Measurements from ENCODE around the gene CYP46A1. TPM values are rescaled to one million over a fixed set of nuclear protein-coding genes. Genes with fewer than 3 reads are reported as not detected.

The CYP46A1 gene
- total RNA-seq, 1 donor from 2014 or later, result 3.1 TPM

DNA sequence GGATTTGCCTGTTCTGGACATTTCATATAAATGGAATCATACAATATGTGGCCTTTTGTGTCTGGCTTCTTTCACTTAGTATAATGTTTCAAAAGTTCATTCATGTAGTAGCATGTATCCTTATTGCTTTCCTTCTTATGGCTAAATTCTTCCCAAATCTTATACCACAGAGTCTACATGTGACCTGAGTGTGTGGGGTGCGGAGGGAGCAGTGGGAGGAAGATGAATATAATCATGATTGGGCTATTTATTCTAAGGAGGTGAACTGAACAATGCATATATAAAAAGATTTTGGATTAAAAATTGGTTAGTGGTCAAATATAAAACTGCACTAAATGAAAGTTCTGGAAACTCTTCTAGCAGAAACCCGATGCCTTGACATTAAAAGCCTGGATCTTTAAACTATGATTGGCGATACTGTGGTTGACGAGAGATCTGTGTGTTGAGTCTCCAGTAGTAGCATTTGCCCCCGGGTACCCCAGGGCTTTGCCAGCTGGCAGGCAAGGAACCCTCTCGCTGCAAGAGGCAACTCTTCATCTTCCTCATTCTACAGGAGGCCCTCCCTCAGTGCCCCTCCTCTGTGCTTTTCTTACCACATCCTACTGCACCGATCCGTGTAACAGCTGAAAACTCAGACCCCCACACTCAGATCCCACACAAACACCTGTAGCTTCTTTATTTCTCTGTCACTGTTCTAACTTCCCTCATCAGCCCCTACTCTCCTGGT, 2.6 kb downstream of the CYP46A1 start:
- peak; percentile 55 for DNase-seq (ENCODE audit: low spot score)

DNA sequence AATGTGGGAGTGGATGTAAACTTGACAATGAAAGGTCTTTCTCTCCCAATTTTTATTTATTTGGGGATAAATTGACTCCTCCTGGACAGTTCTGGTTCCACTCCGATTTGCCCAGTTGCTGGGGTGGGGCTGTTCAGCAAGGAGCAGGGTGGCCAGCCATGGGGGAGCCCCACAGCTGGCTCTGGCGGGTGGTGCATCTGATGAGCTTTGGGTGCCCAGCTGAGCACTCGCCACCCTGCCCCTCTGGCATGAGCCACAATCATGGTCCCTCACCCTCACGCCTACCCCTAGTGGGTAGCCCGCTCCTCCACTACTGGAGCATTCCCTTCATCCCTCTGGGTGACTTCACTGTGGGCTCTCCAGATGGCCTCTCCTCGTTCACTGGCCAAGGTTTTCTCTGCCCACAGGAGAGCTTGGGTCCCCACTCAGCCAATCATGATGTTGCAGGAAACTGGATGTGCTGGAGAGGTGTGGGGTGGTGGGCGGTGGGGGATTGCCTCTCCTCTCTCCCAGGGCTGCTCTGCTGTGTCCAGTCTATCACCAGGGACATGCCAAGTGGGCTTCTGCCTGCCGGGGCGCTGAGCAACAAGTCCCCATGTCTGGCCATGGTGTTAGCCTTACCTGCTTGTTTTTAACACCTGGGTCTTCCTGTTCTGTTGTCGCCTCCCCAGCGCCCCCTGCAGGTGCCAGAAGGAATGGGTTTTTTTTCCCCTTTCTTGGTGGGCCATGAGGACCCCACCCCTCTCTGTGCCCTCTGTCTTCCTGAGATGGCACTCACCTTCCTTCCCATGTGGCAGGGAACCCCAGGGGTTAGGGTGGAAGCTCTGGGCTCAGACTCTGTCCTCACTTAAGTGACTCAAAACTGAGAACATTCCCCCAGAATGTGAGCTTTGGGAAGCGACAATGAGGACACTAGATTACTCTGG, 3.4 kb downstream of the CYP46A1 start:
- DNase-seq (ENCODE audit: low spot score), result peak; percentile 53

DNA sequence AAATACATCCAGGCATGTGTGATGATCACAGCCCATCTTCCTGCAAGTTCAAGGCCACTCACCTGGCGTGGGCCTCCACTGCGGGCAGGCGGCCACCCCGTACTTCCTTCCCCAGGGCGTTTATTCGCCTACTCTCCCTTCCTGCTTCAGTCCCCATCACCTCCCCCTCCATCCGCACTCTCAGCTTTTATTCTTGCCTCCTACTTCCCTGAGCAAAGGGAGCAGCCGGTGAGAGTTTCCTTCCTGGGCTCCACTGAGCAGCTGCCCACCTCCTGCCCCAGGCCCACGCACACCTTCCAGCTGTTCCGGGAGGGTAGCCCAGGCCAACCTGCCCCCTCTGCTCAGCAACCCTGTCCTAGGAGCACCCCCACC, 4.1 kb downstream of the CYP46A1 start:
- DNase-seq (ENCODE audit: low spot score), result peak; percentile 55

DNA sequence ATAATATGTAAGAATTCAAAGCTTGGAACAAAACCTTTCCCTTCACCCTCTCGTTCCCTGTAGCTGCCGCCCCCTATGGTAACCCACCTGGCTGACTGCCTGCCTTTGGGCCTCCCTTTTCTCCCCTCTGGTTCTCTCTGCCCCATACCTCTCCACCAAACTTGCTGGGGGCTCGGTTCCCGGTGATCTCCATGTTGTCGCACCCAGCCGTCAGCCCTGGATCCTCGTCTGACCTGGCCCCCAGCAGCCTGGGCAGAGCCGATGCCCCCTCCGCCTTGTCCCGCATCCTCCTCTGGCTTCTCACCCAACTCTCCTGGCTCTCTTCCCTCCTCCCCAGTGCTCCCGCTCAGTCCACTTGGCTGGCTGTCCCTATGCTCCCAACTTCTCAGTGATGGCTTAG, 4.5 kb downstream of the CYP46A1 start:
- peak; percentile 68 for DNase-seq (ENCODE audit: low spot score)

DNA sequence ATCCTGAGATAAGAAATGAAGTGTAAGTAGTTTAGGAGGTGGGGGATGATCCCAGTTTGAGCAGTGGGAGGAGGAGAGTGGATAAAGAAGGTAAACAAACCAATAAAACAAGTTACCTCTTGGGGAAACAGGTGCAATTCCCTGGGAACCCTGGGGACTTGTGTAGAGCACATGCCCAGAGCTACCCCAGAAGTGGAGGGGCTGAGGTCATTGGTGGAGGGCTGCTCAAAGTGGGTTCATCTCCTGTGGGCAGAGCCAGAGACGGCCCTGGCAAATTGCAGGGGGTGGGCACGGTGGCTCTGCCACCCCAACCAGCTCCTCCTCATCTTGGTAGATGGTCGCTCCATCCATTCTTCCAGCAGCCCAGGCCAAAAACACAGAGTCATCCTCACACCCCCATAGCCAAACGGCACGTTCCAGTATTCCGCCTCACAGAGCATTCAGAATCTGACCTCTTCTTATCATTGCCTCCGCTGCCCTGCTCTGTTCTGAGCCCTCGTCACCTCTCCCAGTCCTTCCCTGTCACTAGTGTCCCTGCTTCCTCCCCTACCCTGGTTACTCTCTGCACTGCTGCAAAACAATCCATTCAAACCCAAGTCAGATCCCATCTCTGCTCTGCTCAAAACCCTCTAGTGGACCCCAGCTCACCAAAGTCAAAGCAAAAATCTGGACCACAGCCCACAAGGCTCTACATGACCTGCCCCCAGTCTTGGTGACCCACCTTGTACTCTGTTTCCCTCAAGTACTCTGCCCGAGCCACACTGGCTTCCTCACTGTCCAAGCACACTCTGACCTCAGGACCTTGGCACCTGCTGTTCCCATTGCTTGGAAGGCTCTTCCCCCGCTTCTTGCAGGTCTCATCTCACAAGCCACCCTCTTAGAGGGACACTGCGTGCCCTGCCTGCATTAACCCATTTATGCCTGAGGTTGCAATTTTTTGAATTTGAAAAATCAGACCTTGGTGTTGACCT, 5.5 kb downstream of the CYP46A1 start:
- DNase-seq (ENCODE audit: low spot score), result peak; percentile 64

DNA sequence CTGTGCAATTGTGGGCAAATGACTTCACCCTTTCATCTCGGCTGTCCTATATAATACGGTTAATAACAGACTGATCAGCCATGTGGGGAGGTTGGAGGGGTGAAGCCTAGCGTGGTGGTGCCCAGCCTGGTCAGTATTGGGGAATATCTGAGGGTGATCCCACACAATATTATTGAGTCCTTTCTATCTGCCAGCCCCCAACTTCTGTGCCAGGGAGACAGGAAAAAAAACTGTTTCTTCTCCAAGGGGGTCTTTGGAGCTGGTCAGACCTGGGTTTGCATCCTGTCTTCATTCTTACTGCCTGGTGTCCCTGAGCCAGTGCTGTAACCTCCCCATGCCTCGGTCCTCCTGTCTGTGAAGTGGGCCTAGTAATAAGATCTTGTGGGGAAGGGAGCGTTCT, 6.5 kb downstream of the CYP46A1 start:
- DNase-seq (ENCODE audit: low spot score), result no peak

DNA sequence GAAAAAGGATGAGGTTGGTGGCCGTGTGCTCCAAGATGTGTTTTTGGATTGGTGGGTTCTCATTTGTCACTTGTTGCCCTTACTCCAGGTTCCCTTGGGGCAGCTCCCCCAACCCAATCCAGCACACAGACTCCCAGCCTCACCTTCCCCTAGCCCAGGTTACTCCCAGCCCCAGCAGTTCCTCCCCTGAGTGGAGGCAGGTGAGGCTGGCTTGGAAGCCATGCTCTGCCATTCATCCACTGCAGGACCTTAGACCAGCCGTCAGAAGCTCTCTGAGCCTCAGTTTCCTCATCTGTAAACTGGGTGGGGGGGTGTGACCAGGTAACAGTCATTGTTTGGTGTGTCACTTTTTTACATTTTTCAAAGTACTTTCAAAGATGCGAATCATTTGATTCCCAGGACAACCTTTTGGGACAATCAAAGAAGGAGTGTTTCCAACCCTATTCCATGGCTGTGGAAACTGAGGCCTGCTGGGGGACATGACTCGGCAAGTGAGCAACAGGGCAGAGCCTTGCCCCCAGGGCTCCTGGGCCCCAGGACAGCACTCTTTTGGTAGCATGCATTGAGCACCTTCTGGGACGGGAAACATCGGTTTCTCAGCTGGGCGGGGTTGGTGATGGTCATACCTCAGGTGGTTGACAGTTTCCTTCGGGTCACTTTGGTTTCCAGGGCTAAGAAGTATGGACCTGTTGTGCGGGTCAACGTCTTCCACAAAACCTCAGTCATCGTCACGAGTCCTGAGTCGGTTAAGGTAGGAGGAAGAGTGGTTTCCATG, 7.2 kb downstream of the CYP46A1 start:
- DNase-seq (ENCODE audit: low spot score), result peak; percentile 87

DNA sequence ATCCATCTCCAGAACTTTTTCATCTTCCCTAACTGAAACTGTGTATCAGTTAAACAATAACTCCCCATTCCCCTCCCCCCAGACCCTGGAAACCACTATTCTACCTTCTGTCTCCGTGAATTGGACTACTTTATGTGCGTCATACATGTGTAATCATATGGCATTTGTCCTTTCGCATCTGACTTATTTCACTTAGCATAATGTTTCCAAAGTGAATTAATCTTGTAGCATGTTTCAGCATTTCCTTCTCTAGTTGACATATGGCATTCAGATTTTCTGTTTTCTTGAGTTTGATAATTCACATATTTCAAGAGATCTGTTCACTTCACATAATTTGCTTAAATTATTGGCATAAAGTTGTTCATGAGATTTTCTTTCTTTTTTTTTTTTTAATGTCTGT, 9.8 kb downstream of the CYP46A1 start:
- DNase-seq (ENCODE audit: low spot score), result no peak

DNA sequence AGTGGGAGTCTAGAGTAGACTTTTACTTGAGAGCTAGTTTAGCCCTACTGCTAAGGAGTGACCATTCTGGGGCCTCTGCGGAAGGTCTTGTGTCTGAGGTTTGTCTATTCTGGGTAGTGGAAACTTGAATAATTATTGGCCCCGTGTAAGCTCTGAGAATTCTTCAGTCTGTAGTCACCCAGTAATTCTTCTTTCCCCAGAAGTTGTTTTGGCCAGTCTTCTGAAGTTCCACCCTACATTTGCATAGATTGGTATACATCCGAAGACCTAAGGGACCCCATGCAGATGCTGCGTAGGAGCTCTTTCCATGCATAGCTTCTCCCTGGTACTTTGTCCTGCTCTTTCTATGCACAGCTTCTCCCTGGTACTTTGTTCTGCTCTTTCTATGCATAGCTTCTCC, 12.8 kb downstream of the CYP46A1 start:
- no peak for DNase-seq (ENCODE audit: low spot score)

DNA sequence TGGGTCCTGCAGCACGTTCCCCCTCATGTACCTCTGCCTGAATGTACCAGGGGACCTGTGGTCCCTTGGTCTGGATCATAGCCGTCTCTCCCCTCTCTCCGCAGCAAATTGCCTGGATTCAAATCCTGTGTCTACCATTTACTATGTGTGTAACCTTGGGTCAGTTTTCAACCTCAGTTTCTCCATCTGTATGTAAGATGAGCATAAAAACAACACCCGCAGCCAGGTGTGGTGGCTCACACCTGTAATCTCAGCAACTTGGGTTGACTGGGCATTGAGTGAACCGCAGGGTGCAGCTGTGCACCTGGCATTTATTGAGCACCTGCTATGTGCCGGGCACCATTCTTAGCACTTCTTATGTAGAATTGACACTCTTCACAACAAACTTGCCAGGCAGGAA, 14.1 kb downstream of the CYP46A1 start:
- DNase-seq (ENCODE audit: low spot score), result no peak

DNA sequence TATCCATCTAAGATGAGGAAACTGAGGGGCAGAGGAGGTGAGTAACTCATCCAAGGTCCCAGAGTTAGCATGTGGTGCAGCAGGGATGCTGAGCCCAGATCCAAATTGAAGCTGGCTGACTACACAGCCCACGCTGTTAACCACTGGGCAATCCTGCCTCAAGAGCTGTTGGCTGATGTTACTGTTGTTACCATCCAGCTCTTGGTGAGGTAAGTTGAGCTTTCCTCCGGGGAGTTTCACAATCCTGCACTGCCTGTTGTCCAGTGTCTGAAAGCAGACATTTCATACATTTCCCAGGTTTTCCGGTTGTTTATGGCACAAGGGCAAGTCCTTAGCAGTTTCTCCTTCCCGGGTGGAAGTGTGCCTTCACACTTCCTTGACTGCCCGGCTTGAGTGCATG, 14.5 kb downstream of the CYP46A1 start:
- no peak for DNase-seq (ENCODE audit: low spot score)

DNA sequence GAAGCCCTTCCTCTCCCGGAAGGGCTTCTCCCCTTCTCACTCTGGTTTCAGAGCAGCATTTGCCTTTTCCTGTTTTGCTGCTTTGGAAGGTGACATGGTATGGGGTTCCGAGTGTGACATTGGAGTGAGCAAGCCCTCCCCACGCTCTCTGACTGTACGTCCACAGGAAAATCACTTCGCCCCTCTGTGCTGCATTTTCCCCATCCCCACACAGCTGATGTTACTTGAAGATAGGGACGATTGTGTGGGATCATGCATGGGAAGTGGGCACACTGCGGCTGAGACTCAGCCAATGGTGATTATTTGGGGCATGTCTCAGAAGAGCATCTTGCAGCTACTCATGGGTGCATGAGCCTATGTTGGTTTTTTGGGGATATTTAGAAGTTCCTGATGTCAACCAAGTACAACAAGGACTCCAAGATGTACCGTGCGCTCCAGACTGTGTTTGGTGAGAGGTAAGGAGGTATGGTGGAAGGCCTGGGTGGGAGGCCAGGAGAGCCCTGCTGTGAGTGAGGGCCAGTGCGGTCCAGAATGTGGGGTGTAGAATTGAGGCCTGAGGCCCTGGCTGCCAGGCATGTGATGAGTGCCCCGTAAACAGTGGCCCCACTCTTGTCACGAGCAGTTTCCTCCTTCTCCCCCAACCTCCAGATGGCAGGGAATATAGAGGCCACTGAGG, 15.1 kb downstream of the CYP46A1 start:
- DNase-seq (ENCODE audit: low spot score), result peak; percentile 73

DNA sequence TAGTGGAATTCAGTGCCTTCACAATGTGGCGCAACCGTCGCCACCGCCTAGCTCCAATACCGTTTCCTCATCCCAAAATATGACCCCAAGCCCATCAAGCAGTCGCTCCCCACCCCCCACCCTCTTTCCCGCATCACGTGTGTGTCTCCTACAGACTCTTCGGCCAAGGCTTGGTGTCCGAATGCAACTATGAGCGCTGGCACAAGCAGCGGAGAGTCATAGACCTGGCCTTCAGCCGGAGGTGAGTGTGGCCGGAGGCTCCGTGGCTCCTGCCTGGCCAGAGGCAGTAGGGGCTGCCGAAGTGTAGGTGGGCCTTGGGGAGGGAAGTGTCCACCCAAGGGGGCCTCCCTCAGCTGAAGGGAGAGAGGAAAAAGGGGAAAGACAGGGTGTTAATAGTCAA, 15.8 kb downstream of the CYP46A1 start:
- peak; percentile 79 for DNase-seq (ENCODE audit: low spot score)

DNA sequence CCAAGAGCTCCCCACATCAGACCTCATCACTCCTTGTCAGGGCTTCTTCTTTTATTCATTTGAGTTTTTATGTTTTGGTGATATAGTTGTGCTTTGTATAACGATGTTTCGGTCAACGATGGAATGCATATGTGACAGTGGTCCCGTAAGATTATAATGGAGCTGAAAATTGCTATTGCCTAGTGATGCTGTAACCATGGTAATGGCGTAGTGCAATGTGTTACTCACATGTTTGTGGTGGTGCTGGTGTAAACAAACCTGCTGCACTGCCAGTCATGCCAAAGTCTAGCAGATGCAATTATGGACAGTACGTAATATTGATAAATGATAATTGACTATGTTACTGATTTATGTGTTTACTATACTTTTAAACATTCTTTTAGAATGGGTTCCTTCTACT, 16.3 kb downstream of the CYP46A1 start:
- DNase-seq (ENCODE audit: low spot score), result no peak

DNA sequence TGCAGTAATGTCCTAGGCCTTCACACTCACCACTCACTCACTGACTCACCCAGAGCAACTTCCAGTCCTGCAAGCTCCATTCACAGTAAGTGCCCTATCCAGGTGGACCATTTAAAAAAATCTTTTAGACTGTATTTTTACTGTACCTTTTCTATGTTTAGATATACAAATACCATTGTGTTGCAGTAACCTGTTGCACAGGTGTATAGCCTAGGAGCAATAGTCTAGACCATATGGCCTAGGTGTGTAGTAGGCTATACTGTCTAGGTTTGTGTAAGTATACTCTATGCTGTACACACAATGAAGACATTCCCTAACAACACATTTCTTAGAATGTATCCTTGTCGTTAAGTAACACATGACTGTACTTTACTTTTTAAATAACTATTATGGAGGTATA, 17.2 kb downstream of the CYP46A1 start:
- no peak for DNase-seq (ENCODE audit: low spot score)

DNA sequence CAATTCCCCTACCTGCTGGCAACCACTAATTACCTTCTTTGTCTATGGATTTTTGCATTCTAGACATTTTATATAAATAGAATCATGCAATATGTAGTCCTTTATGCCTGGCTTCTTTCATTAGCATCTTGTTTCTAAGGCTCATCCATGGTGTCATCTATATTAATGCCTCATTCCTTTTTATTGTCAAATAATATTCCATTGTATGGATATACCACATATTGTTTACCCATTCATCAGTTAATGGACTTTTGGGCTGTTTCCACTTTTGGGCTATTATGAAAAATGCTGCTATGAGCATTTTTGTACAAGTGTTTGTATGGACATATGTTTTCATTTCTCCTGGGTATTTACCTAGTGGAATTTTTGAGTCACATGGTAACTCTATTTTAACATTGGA, 18.0 kb downstream of the CYP46A1 start:
- DNase-seq (ENCODE audit: low spot score), result no peak

DNA sequence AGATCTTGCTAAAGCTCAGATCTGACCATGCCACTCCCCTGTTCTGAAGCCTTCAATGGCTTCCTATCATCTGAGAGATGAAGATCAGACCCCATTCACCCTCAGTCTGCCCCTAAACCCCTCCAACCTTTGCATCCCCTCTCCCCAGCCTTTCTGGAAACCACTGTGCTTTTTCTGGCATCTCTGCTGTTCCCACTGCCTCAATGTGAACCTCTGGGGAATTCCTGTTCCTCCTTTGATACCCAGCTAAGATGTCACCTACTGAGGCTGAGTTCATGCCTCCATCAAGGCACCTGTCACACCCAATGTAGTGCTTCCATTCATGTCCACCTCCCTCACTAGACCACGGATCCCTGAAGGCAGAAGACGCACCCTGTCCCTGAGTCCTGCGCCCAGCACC, 19.3 kb downstream of the CYP46A1 start:
- no peak for DNase-seq (ENCODE audit: low spot score)

DNA sequence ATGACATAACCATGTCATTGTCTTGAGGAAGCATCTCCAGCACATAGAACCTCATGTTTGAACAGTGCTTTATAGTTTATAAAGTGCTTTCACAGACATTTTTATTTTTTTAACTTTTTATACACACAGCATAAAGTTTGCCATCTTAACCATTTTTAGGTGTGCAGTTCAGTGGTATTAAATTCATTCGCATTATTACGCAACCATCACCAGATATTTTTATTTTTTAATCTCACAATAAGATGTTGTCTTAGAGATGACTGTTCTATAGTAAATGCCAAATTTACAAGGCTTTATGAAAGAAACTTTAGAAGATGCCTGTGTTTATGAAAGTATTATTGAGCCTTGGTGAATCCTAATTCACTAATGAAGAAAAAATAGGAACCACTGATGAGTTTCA, 19.9 kb downstream of the CYP46A1 start:
- DNase-seq (ENCODE audit: low spot score), result no peak

DNA sequence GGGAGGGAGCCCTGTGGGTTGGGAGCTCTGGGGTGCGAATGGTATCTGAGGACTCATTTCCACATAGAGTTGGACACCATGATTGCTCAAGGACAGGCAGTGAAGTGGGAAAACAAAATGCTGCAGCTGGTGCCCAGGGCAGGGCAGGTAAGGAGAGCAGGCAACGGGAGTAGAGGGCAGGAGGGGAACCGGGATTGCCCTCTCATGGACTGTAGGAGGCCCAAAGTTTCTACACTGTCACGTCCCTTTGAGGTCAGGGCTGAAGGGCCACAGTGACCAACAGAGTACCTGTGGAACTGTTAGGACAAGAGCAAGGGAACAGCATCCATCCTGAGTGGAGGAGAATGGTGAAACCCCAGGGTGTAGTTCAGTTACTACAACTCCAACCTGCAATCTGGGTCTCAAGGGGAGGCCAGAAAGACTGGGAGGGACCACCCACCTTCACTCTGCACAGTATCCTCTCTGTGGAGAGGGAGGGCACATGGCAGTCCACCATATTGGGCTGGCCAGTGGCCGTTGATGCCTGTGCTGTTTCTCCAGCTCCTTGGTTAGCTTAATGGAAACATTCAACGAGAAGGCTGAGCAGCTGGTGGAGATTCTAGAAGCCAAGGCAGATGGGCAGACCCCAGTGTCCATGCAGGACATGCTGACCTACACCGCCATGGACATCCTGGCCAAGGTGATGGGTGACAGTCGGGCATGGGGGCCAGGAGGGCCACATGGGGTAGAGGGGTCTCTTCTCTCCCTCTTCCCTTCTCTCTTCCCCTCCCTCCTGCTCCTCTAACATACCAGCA, 22.2 kb downstream of the CYP46A1 start:
- peak; percentile 53 for DNase-seq (ENCODE audit: low spot score)
